Smooth muscle cell (in vitro differentiated cells): Measurements from ENCODE around the gene ZNF205. TPM values are rescaled to one million over a fixed set of nuclear protein-coding genes. Genes with fewer than 3 reads are reported as not detected.
"Not testable (repeated sequence)": the region's sequence is repeated elsewhere in the genome, so short reads cannot be mapped to it uniquely, and the experiment has no call there.

ENCODE experiments used
- DNase-seq: peaks from one replicate; lab custom pipeline; 2025; ENCODE audit not compliant: unreplicated experiment; lab: John Stamatoyannopoulos, UW
- H2AFZ ChIP-seq: fragments of 200-600 bp; sonication (generic); 2 replicates; pipeline ENCODE4 v1.6.0; 2016; ENCODE audit warnings: antibody characterized with exemption, low read depth, mild to moderate bottlenecking
- H3F3A ChIP-seq: fragments of 200-600 bp; sonication (generic); 2 replicates; pipeline ENCODE4 v1.6.0; 2017; ENCODE audit warnings: antibody characterized with exemption, low read depth
- H3K27ac ChIP-seq: fragments of 200-600 bp; sonication (generic); 2 replicates; pipeline ENCODE4 v1.5.1; 2016; ENCODE audit warnings: low read depth, mild to moderate bottlenecking
- H3K27me3 ChIP-seq: fragments of 200-600 bp; sonication (generic); 2 replicates; pipeline ENCODE4 v1.6.1; 2016; ENCODE audit warnings: low read depth, mild to moderate bottlenecking
- H3K36me3 ChIP-seq: fragments of 200-600 bp; sonication (generic); 2 replicates; pipeline ENCODE4 v1.5.1; 2016; ENCODE audit warnings: low read depth
- H3K4me1 ChIP-seq: fragments of 200-600 bp; sonication (generic); 2 replicates; pipeline ENCODE4 v1.5.1; 2016; ENCODE audit warnings: low read depth
- H3K4me2 ChIP-seq: fragments of 200-600 bp; sonication (generic); 2 replicates; pipeline ENCODE4 v1.6.0; 2016; ENCODE audit warnings: mild to moderate bottlenecking
- H3K4me3 ChIP-seq: fragments of 200-600 bp; sonication (generic); 2 replicates; pipeline ENCODE4 v1.5.1; 2016; ENCODE audit warnings: mild to moderate bottlenecking
- H3K79me2 ChIP-seq: fragments of 200-600 bp; sonication (generic); 2 replicates; pipeline ENCODE4 v1.6.0; 2016; ENCODE audit warnings: low read depth, mild to moderate bottlenecking
- H3K9ac ChIP-seq: fragments of 200-600 bp; sonication (generic); 2 replicates; pipeline ENCODE4 v1.6.0; 2016; ENCODE audit warnings: low read depth
- H3K9me3 ChIP-seq: fragments of 200-600 bp; sonication (generic); replicated peaks from 2 replicates; pipeline ENCODE4 v1.5.1; 2016; ENCODE audit warnings: low read depth
- H4K20me1 ChIP-seq: fragments of 200-600 bp; sonication (generic); 2 replicates; pipeline ENCODE4 v1.6.0; 2016; ENCODE audit warnings: low read depth
- CTCF ChIP-seq: fragments of 200-600 bp; sonication (generic); IDR thresholded peaks from 2 replicates; pipeline ENCODE4 v1.5.1; 2017; ENCODE audit warnings: borderline replicate concordance, mild to moderate bottlenecking, antibody characterized with exemption; ENCODE audit not compliant: insufficient read depth, poor library complexity, severe bottlenecking
- WGBS: methylation state at CpG from one replicate; pipeline ENCODE4 v1.1.7; 2016; ENCODE audit warnings: low lambda C conversion rate; 5-methylcytosine and 5-hydroxymethylcytosine counted together
- polyA plus RNA-seq: library from polyadenylated mRNA; unstranded; fragments of >200 nt; fragmentation: Nextera tagmentation; extraction: Ambion mirVana; gene quantifications from 2 replicates; pipeline ENCODE4 v1.2.1, GENCODE V29; 2016
- total RNA-seq: library from RNA; depleted of rRNA; stranded (reverse); fragments of >200 nt; gene quantifications from 2 replicates; pipeline ENCODE4 v1.2.3, GENCODE V29; 2014

Gene ZNF205
- total and polyA plus RNA-seq, 2 experiments from 2014 or later, result 7.2 to 11.9 TPM

- Histone ChIP-seq H3K36me3 (no peaks in the 10 kb centered on the region), H3F3A (peaks cover 4% of the 10 kb centered on the region), H3K4me2 (no peak overlapping the region), H3K4me3 (no peak overlapping the region), H3K27ac (no peak overlapping the region), H3K27me3 (no peaks in the 10 kb centered on the region), H4K20me1 (no peaks in the 10 kb centered on the region), H3K4me1 (peaks cover 5% of the 10 kb centered on the region), H3K9ac (no peak overlapping the region), H3K9me3 (no peaks in the 10 kb centered on the region), H2AFZ (no peak overlapping the region), H3K79me2 (peaks cover 32% of the 10 kb centered on the region)
- no peak for DNase-seq
- 93% methylated on average over 21 of the region's 21 CpGs for WGBS
- TF ChIP-seq CTCF, result no peak
Observed at GRCh38 chr16:3138342-3138741, 26.0 kb downstream of the ZNF205 start.

GRCh38 chr16:3138823-3139426, 26.5 kb downstream of the ZNF205 start:
- Histone ChIP-seq H3K9me3 (no peaks in the 10 kb centered on the region), H3K9ac (no peak overlapping the region), H3K4me3 (no peak overlapping the region), H3K27ac (no peak overlapping the region), H3K4me2 (no peak overlapping the region), H3K4me1 (peaks cover under 1% of the 10 kb centered on the region), H3K79me2 (peaks cover 26% of the 10 kb centered on the region), H2AFZ (no peak overlapping the region), H3K27me3 (no peaks in the 10 kb centered on the region), H3F3A (peaks cover 4% of the 10 kb centered on the region), H3K36me3 (no peaks in the 10 kb centered on the region), H4K20me1 (no peaks in the 10 kb centered on the region)
- no peak for TF ChIP-seq CTCF
- 91% methylated on average over 14 of the region's 14 CpGs for WGBS
- DNase-seq, result no peak

GRCh38 chr16:3139561-3139960, 27.2 kb downstream of the ZNF205 start:
- H2AFZ ChIP-seq, H3F3A ChIP-seq, H3K4me3 ChIP-seq, H3K4me1 ChIP-seq, DNase-seq, H3K9ac ChIP-seq, H3K36me3 ChIP-seq, H3K27me3 ChIP-seq, H3K27ac ChIP-seq, H3K9me3 ChIP-seq, H4K20me1 ChIP-seq, H3K4me2 ChIP-seq: not testable (repeated sequence)
- H3K79me2 ChIP-seq, result peaks cover 20% of the 10 kb centered on the region
- WGBS, result 87% methylated on average over 9 of the region's 9 CpGs

- no peak for TF ChIP-seq CTCF
- 97% methylated on average over 63 of the region's 69 CpGs for WGBS
- H3K79me2 ChIP-seq, result peaks cover 13% of the 10 kb centered on the region
- no peaks in the 10 kb centered on the region for H3K36me3 ChIP-seq
- H3K4me1 ChIP-seq, result no peaks in the 10 kb centered on the region
- H2AFZ ChIP-seq, result no peak overlapping the region
- no peak for DNase-seq
- no peaks in the 10 kb centered on the region for H3K9me3 ChIP-seq
- H3K27me3 ChIP-seq, result no peaks in the 10 kb centered on the region
- H3K4me3 ChIP-seq, result no peak overlapping the region
- no peaks in the 10 kb centered on the region for H3F3A ChIP-seq
- H3K9ac ChIP-seq, result no peak overlapping the region
- H3K4me2 ChIP-seq, result no peak overlapping the region
- no peaks in the 10 kb centered on the region for H4K20me1 ChIP-seq
- H3K27ac ChIP-seq, result no peak overlapping the region
Observed at GRCh38 chr16:3140603-3141427, 28.4 kb downstream of the ZNF205 start.
